Suprapubic skin (tissue), 4 donors: ENCODE data around the gene LGI2. TPM values are rescaled to one million over a fixed set of nuclear protein-coding genes. Genes with fewer than 3 reads are reported as not detected.

Experiments
- DNase-seq, 2 donors: peaks; one replicate each; pipeline ENCODE4 v3.0.0-alpha.2; 2019; ENCODE audit warnings: low spot score in 2 of 2
- H3K27ac ChIP-seq: fragments of 200-600 bp; sonication (generic); one replicate; pipeline ENCODE4 v1.5.1; 2019
- H3K27me3 ChIP-seq: fragments of 200-600 bp; sonication (generic); one replicate; pipeline ENCODE4 v1.5.1; 2019
- H3K36me3 ChIP-seq: fragments of 200-600 bp; sonication (generic); one replicate; pipeline ENCODE4 v1.5.1; 2019
- H3K4me1 ChIP-seq: fragments of 200-600 bp; sonication (generic); one replicate; pipeline ENCODE4 v1.5.1; 2019
- H3K4me3 ChIP-seq: fragments of 200-600 bp; sonication (generic); one replicate; pipeline ENCODE4 v1.5.1; 2019; ENCODE audit warnings: mild to moderate bottlenecking
- H3K9me3 ChIP-seq: fragments of 200-600 bp; sonication (generic); one replicate; pipeline ENCODE4 v1.5.1; 2019
- CTCF ChIP-seq, 2 donors: fragments of 200-600 bp in 1 of 2; fragments of 450-650 bp in 1 of 2; sonication (generic) in 1 of 2; IDR thresholded peaks; one replicate each; pipeline ENCODE4 v1.5.1; 2016 to 2019; ENCODE audit warnings: antibody characterized with exemption in 2 of 2, mild to moderate bottlenecking in 1 of 2, moderate library complexity in 1 of 2
- EP300 ChIP-seq: sonication (generic); formaldehyde crosslinking; IDR thresholded peaks from one replicate; pipeline ENCODE4 v1.6.1; 2017; ENCODE audit warnings: antibody characterized with exemption
- POLR2A ChIP-seq, 2 donors: fragments of 450-650 bp; IDR thresholded peaks; one replicate each; pipeline ENCODE4 v1.6.1; 2017; ENCODE audit warnings: antibody characterized with exemption in 2 of 2, mild to moderate bottlenecking in 2 of 2, moderate library complexity in 2 of 2
- POLR2AphosphoS5 ChIP-seq, 3 donors: sonication (generic); formaldehyde crosslinking; IDR thresholded peaks; one replicate each; pipeline ENCODE4 v1.6.1; 2017; ENCODE audit warnings: antibody characterized with exemption in 3 of 3
- WGBS: methylation state at CpG from one replicate; pipeline ENCODE4 v1.1.5; 2018; 5-methylcytosine and 5-hydroxymethylcytosine counted together
- total RNA-seq, 4 donors: library from RNA; depleted of rRNA; stranded (reverse); fragments of >200 nt; gene quantifications; one replicate each; pipeline ENCODE4 v1.1.0, GENCODE V29; 2016

LGI2 gene
- total RNA-seq = under 1 TPM; 0.26 to 0.72 (median 0.50) TPM

GRCh38 chr4:25030277-25031076 is at the start of gene LGI2:
Gene LGI2 (minus strand): TSS chr4:25030946. CDS start chr4:25030693, 253 bp downstream.
- peaks cover 19% of the 10 kb centered on the region for H3K4me1 ChIP-seq
- DNase-seq = no peak
- H3K27ac ChIP-seq = no peak within 1 kb of the TSS
- TF ChIP-seq EP300 (no peak), POLR2AphosphoS5 (IDR thresholded peaks at IDR 0.05) (no peak), POLR2A (IDR thresholded peaks at IDR 0.05) (no peak), CTCF (IDR thresholded peaks at IDR 0.05) (no peak)
- peaks cover 12% of the 10 kb centered on the region for H3K27me3 ChIP-seq
- H3K4me3 ChIP-seq = peak within 1 kb of the TSS; percentile 64
- H3K36me3 ChIP-seq = no peaks in the 10 kb centered on the region
- no CpG with 5 or more reads among the region's 92 CpGs for WGBS
- H3K9me3 ChIP-seq = no peaks in the 10 kb centered on the region

- Histone ChIP-seq H3K9me3 (no peaks in the 10 kb centered on the region), H3K27ac (no peak overlapping the region), H3K36me3 (no peaks in the 10 kb centered on the region), H3K4me1 (no peaks in the 10 kb centered on the region), H3K27me3 (no peaks in the 10 kb centered on the region), H3K4me3 (no peak overlapping the region)
- WGBS = 89% methylated on average over 4 of the region's 4 CpGs
- TF ChIP-seq EP300 (no peak), CTCF (IDR thresholded peaks at IDR 0.05) (no peak)
- DNase-seq = no peak
Observed at GRCh38 chr4:25078523-25078922, 47.8 kb upstream of the LGI2 start.

- H3K27me3 ChIP-seq = no peaks in the 10 kb centered on the region
- no peak overlapping the region for H3K27ac ChIP-seq
- TF ChIP-seq EP300 (no peak), CTCF (IDR thresholded peaks at IDR 0.05) (no peak), POLR2AphosphoS5 (IDR thresholded peaks at IDR 0.05) (no peak), POLR2A (IDR thresholded peaks at IDR 0.05) (no peak)
- no peaks in the 10 kb centered on the region for H3K4me1 ChIP-seq
- no peak for DNase-seq
- no peaks in the 10 kb centered on the region for H3K36me3 ChIP-seq
- H3K9me3 ChIP-seq = no peaks in the 10 kb centered on the region
- WGBS = 86% methylated on average over 3 of the region's 3 CpGs
- H3K4me3 ChIP-seq = no peak overlapping the region
Observed at GRCh38 chr4:25076625-25077398, 46.1 kb upstream of the LGI2 start.

- no peak for DNase-seq
Observed at GRCh38 chr4:25075851-25076250, 45.1 kb upstream of the LGI2 start.

More at GRCh38 chr4:25075851-25076250, 45.1 kb upstream of the LGI2 start:
- H3K27ac ChIP-seq = no peak overlapping the region
- no peaks in the 10 kb centered on the region for H3K36me3 ChIP-seq
- 66% methylated on average over 4 of the region's 4 CpGs for WGBS
- TF ChIP-seq EP300 (no peak), CTCF (IDR thresholded peaks at IDR 0.05) (no peak), POLR2A (IDR thresholded peaks at IDR 0.05) (no peak), POLR2AphosphoS5 (IDR thresholded peaks at IDR 0.05) (no peak)
- H3K27me3 ChIP-seq = no peaks in the 10 kb centered on the region
- H3K4me1 ChIP-seq = no peaks in the 10 kb centered on the region
- no peak overlapping the region for H3K4me3 ChIP-seq
- no peaks in the 10 kb centered on the region for H3K9me3 ChIP-seq
